ENCODE results near the gene TXNDC16.
A peak's percentile ranks its signal among the peaks of the same experiment; 100 is the strongest.
"Not testable (repeated sequence)": the region's sequence is repeated elsewhere in the genome, so short reads cannot be mapped to it uniquely, and the experiment has no call there.

Gene TXNDC16

GRCh38 chr14:52552063-52552988 is at the start of gene TXNDC16, which contains the start of gene GPR137C:
TXNDC16 (minus strand) TSS chr14:52552505; CDS start chr14:52543557, 8,948 bp downstream.
GPR137C (plus strand) TSS chr14:52552836; CDS start chr14:52553148, 312 bp downstream.
- DNase-seq = peak; percentile 100

GRCh38 chr14:52599974-52600373 is 47.7 kb upstream of the TXNDC16 start:
- DNase-seq = no peak

GRCh38 chr14:52598568-52598967 is 46.3 kb upstream of the TXNDC16 start:
- DNase-seq = no peak

GRCh38 chr14:52596861-52597260 is 44.6 kb upstream of the TXNDC16 start:
- no peak for DNase-seq

GRCh38 chr14:52596320-52596719 is 44.0 kb upstream of the TXNDC16 start:
- DNase-seq = no peak

- no peak for DNase-seq
These were observed 38.0 kb upstream of the TXNDC16 start for GRCh38 chr14:52590318-52590717.

GRCh38 chr14:52589646-52590045 is 37.3 kb upstream of the TXNDC16 start:
- no peak for DNase-seq

GRCh38 chr14:52583544-52583943 is 31.2 kb upstream of the TXNDC16 start:
- no peak for DNase-seq

- no peak for DNase-seq
These were observed 23.6 kb upstream of the TXNDC16 start for GRCh38 chr14:52575858-52576257.

GRCh38 chr14:52568454-52568853 is 16.1 kb upstream of the TXNDC16 start:
- not testable (repeated sequence) for DNase-seq

GRCh38 chr14:52563120-52563519 is 10.8 kb upstream of the TXNDC16 start:
- no peak for DNase-seq

- no peak for DNase-seq
These were observed 6.4 kb upstream of the TXNDC16 start for GRCh38 chr14:52558688-52559087.

- peak; percentile 81 for DNase-seq
These were observed 1.6 kb upstream of the TXNDC16 start for GRCh38 chr14:52553671-52554575.

- DNase-seq = peak; percentile 10
These were observed 831 bp upstream of the TXNDC16 start for GRCh38 chr14:52553002-52553670.

- DNase-seq = peak; percentile 29
These were observed 626 bp downstream of the TXNDC16 start for GRCh38 chr14:52551696-52552062.

- DNase-seq = no peak
These were observed 1.1 kb downstream of the TXNDC16 start for GRCh38 chr14:52551205-52551604.

GRCh38 chr14:52550661-52551060 is 1.6 kb downstream of the TXNDC16 start:
- no peak for DNase-seq

GRCh38 chr14:52547526-52547925 is 4.8 kb downstream of the TXNDC16 start:
- DNase-seq = no peak

GRCh38 chr14:52547027-52547426 is 5.3 kb downstream of the TXNDC16 start:
- no peak for DNase-seq

GRCh38 chr14:52546318-52546670 is 6.0 kb downstream of the TXNDC16 start:
- DNase-seq = no peak

- no peak for DNase-seq
These were observed 6.6 kb downstream of the TXNDC16 start for GRCh38 chr14:52545584-52546317.

GRCh38 chr14:52538623-52539022 is 13.7 kb downstream of the TXNDC16 start:
- peak; percentile 56 for DNase-seq
